LoVo (cell line): ENCODE measurements around the gene DIP2A.

Experiments
- DNase-seq: peaks from one replicate; pipeline ENCODE4 v3.0.0-alpha.2; 2016; ENCODE audit warnings: low spot score

Gene DIP2A, protein sequence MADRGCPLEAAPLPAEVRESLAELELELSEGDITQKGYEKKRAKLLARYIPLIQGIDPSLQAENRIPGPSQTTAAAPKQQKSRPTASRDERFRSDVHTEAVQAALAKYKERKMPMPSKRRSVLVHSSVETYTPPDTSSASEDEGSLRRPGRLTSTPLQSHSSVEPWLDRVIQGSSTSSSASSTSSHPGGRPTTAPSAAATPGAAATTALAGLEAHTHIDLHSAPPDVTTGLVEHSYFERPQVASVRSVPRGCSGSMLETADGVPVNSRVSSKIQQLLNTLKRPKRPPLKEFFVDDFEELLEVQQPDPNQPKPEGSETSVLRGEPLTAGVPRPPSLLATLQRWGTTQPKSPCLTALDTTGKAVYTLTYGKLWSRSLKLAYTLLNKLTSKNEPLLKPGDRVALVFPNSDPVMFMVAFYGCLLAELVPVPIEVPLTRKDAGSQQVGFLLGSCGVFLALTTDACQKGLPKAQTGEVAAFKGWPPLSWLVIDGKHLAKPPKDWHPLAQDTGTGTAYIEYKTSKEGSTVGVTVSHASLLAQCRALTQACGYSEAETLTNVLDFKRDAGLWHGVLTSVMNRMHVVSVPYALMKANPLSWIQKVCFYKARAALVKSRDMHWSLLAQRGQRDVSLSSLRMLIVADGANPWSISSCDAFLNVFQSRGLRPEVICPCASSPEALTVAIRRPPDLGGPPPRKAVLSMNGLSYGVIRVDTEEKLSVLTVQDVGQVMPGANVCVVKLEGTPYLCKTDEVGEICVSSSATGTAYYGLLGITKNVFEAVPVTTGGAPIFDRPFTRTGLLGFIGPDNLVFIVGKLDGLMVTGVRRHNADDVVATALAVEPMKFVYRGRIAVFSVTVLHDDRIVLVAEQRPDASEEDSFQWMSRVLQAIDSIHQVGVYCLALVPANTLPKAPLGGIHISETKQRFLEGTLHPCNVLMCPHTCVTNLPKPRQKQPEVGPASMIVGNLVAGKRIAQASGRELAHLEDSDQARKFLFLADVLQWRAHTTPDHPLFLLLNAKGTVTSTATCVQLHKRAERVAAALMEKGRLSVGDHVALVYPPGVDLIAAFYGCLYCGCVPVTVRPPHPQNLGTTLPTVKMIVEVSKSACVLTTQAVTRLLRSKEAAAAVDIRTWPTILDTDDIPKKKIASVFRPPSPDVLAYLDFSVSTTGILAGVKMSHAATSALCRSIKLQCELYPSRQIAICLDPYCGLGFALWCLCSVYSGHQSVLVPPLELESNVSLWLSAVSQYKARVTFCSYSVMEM (N-terminal part only)

DNA sequence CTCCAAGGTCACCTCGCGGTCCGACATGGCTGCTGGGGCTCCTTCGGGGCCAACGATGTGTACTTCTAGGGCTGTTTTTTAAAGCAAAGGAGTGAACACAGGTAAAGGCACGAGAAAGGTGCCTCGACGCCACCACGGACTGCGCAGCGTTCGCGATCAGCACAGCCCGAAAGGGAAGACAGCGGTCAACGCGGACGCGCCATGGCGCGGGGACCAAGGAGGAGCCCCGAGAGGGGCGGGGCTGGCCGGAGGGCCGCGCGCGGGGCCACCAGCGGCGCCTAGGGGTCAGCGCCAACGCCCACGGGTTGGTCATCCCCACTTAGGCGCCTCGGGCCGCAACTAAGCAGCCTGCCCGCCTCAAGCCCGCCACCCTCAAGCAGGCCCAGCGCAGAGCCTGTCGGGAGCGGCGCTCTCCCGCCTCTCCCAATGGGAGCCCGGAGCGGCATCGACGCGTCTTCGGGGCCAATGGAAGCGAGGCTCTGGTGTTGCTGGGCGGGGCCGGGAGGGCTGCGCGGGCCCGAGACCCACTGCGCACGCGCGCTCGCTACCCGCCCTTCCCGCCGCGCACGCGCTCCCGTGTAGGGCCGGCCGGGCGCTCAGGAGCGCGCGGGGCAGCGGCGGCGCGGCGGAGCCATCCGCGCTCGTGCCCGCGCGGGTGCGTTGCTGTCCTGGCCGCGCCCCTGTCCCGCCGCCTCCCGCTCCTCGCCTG, at the start of gene DIP2A:
Gene DIP2A (plus strand): TSS at position 577 of the 709 bp plus-strand sequence. CDS start 241 bp downstream, outside the sequence.
- peak; percentile 98 for DNase-seq

- DNase-seq, result no peak
Observed at GRCh38 chr21:46409641-46410406, 48.9 kb upstream of the DIP2A start.

DNA sequence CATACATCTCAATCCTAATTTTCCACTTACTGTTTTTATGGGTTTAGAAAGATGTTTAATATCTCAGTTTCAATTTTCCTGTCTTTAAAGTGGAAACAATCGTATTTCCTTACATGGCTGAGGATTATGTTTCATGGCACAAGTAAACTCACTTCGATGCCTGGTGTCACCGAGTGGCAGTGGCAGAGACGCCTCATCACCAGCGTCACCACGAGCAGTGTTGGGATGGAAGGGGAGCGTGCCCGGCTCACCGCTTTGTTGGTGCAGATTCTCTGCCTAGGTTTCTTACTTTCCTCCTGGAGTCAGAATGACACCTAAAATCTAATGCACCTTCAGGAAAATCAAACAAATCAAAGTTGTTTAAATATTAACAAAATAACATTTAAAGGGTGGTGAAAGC, 48.2 kb upstream of the DIP2A start:
- no peak for DNase-seq

GRCh38 chr21:46411236-46411635, 47.5 kb upstream of the DIP2A start:
- DNase-seq, result no peak

- no peak for DNase-seq
Observed at GRCh38 chr21:46411691-46412090, 47.0 kb upstream of the DIP2A start.

DNA sequence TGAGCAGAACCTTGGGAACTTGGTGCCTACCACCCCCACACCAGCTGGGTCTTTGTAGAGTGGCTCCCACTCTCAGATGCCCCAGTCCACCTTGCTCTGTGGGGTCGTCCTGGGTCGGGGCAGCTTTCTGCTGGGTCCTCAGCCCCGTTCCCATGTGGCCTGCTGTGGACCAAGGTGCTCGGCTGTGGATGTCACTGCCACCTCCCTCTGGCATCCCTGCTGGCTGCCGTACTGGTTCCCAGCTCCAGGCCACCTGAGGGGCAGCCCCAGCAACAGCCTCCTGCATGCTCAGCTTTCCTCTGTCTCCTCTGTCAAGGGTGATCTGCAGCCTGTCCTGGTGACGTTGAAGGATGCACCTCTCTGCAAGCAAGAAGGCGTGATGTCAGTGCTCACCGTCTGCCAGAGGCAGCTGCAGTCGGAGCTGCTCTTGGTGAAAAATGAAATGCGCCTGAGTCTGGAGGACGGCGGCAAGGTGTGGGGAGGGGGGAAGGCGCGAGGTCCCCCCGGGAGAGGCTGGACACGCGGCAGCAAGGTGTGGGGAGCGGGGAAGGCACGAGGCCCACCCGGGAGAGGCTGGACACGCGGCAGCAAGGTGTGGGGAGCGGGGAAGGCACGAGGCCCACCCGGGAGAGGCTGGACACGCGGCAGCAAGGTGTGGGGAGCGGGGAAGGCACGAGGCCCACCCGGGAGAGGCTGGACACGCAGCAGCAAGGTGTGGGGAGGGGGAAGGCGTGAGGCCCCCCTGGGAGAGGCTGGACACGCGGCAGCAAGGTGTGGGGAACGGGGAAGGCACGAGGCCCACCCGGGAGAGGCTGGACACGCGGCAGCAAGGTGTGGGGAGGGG, 45.9 kb upstream of the DIP2A start:
- DNase-seq, result no peak

- DNase-seq, result no peak
Observed at GRCh38 chr21:46413365-46413696, 45.4 kb upstream of the DIP2A start.

DNA sequence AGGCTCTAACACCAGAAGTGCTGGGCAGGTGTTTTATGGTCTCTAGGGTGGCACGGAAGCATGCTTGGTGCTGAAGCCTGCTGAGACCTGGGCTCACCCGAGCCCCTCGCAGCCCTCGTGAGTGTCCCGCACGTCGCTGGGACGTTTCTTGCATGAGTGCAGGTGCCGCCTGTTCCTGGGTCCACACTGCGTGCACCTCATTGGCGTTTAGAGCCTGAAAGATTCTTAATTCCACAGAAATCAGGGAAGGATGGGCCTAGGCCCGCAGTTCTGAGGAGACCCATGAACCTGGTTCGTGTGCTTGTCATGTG, 43.8 kb upstream of the DIP2A start:
- no peak for DNase-seq

DNA sequence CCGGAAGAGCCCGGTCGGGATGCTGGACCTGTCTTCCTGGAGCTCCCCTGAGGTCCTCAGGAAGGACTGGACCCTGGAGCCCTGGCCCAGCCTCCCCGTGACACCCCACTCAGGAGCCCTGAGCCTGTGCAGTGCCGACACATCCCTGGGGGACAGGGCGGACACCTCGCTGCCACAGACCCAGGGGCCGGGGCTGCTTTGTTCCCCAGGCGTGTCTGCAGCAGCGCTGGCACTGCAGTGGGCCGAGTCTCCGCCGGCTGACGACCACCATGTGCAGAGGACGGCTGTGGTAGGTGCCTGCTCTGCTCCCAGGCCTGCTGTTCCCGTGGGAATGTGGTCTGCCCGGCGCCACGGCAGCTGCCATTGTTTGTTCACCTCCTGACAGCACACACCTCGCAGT, 42.1 kb upstream of the DIP2A start:
- no peak for DNase-seq

DNA sequence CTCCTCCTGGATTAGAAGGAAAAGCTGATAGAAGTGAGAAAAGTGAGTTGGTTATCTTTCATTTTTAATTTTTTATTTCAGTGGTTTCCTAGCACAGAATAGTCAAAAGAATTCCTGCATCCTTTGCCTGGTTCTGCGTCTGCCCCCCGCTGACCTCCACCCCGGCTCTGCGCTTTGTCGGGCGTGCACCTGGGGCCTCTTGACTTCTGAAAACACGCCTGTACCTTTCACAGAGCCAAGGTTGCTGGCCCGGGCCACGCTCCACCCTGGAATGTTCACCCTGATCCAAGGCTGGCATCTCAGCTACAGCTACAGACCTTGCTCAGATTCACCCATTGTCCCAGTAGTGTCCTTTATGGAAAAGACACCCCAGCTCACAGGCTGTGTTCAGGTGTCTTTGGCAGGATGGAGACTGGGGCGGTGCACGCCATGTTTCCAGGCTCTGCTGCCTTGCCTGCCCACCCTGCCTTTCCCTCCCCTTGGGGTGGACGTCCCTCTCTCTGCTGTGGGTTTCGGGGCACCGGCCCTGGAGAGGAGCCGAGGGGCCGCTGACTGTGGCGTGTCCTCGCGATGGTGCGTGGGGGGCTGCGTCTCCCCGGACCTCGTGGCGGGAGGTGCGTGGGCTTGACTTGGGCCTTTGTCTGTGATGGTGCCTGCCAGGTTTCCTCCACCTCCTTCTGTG, 40.3 kb upstream of the DIP2A start:
- DNase-seq, result no peak

GRCh38 chr21:46420241-46421190, 38.2 kb upstream of the DIP2A start:
- DNase-seq, result no peak

DNA sequence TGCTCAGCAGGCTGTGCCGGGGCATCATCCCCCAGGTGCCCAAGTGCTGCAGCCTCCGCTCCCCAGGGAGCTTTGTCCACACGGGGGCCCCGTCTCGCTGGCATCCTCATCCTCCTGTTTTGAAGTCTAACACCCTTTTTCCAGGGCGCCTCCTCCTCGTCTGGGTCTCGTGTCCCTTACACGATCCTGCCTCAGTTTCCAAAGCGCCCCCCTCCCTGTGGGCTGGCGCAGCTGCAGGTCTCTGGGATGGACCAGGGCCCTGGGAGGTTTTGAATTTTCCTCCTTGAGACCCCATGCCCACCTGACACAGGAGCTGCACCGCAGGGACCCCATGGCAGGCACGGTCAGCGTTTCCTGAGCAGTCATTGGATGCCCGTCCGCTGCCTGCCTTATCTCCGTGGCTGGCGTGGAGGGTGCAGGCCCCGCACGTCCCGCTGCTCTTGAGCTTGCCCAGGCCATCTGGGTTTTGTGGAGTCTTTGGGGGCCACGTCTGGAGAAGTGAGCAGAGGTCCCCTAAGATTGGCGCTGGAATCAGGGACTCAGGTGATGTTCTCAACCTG, 37.4 kb upstream of the DIP2A start:
- no peak for DNase-seq

GRCh38 chr21:46421756-46422555, 36.7 kb upstream of the DIP2A start:
- DNase-seq, result no peak

GRCh38 chr21:46422636-46423241, 36.0 kb upstream of the DIP2A start:
- no peak for DNase-seq

- no peak for DNase-seq
Observed at GRCh38 chr21:46423546-46424038, 35.1 kb upstream of the DIP2A start.

DNA sequence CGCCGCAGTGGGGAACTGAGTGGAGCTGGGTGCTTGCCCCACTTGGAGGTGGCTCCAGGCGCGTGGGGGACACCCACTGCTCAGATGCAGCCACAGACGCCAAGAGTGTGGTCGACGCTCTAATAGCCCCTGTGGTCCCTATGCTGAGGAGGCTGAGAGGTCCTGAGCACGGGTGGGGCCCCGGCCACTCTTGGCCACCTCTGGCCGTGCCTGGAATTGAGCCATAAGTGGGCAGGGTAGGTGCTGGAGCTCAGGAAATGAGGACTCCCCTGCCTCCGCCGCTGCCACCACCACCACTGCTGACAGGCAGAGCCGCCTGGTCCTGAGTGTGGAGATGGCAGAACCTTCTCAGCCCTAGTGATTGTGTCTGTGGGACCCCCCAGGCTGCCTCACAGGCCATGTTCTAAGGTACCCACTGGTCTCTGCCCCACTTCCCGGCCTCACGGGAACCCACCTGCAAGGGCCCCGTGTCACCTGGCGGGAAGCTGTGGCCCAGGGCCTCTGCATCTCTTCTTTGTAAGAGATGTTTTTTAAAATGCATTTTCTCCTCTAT, 34.6 kb upstream of the DIP2A start:
- DNase-seq, result no peak
